H1 (cell line): ENCODE results near the gene CPA2. TPM values are rescaled to one million over a fixed set of nuclear protein-coding genes. Genes with fewer than 3 reads are reported as not detected.
A peak's percentile ranks its signal among the peaks of the same experiment; 100 is the strongest.

Experiments
- CTCF ChIA-PET: fragments of 300-600 bp; sonication (Branson Sonifier 250); formaldehyde crosslinking; loops from one replicate; lab custom pipeline; 2021; ENCODE audit not compliant: partially characterized antibody; lab: Charles Lee
- POLR2A ChIA-PET: fragments of 300-600 bp; sonication (Branson Sonifier 250); formaldehyde crosslinking; loops from one replicate; lab custom pipeline; 2021; ENCODE audit warnings: inconsistent platforms; ENCODE audit not compliant: partially characterized antibody; lab: Charles Lee
- DNase-seq, 2 experiments: peaks; one replicate each; pipeline versions ENCODE4 v3.0.0 to v3.0.0-alpha.2; 2010 to 2022; ENCODE audit warnings: low spot score in 2 of 2, low read depth in 1 of 2, mixed read lengths in 1 of 2
- FAIRE-seq: peaks from 2 replicates; lab custom pipeline; 2011; peaks lifted over from hg19 to GRCh38; lab: Jason Lieb, UNC
- H2AFZ ChIP-seq: 2 replicates; pipeline ENCODE4 v1.8.1; 2012; ENCODE audit warnings: low read length, inconsistent platforms
- H2AK5ac ChIP-seq: 2 replicates; pipeline ENCODE4 v1.6.1; 2013; ENCODE audit warnings: low read depth, low read length
- H2BK120ac ChIP-seq: replicated peaks from 2 replicates; pipeline ENCODE3; 2013; ENCODE audit warnings: low read depth, low read length, inconsistent platforms
- H2BK12ac ChIP-seq: 2 replicates; pipeline ENCODE4 v1.6.1; 2013; ENCODE audit warnings: low read depth, low read length
- H2BK15ac ChIP-seq: 2 replicates; pipeline ENCODE4 v1.6.1; 2013; ENCODE audit warnings: low read length
- H2BK20ac ChIP-seq: 2 replicates; pipeline ENCODE4 v1.6.1; 2013; ENCODE audit warnings: low read length
- H2BK5ac ChIP-seq: 2 replicates; pipeline ENCODE4 v1.6.1; 2013; ENCODE audit warnings: low read depth, low read length
- H3K14ac ChIP-seq: 2 replicates; pipeline ENCODE4 v1.6.1; 2013; ENCODE audit warnings: inconsistent platforms; ENCODE audit not compliant: insufficient read length
- H3K18ac ChIP-seq: 2 replicates; pipeline ENCODE4 v1.6.1; 2013; ENCODE audit warnings: low read length; ENCODE audit errors: extremely low read depth
- H3K23ac ChIP-seq: 2 replicates; pipeline ENCODE4 v1.6.1; 2013; ENCODE audit warnings: inconsistent platforms; ENCODE audit not compliant: insufficient read length
- H3K23me2 ChIP-seq: 2 replicates; pipeline ENCODE4 v1.6.1; 2013; ENCODE audit warnings: low read depth, low read length
- H3K27ac ChIP-seq: 2 replicates; pipeline ENCODE4 v1.6.1; 2011; ENCODE audit warnings: low read depth, low read length, inconsistent platforms
- H3K27me3 ChIP-seq, 4 experiments: replicated peaks in 1 of 4; 1 replicate in 1 of 4; 2 replicates in 3 of 4; pipeline versions ENCODE4 v1.6.1 to v1.8.1; 2011 to 2013; ENCODE audit warnings: low read length in 3 of 4, mild to moderate bottlenecking in 3 of 4, inconsistent platforms in 2 of 4, mixed read lengths in 2 of 4, moderate library complexity in 1 of 4; ENCODE audit not compliant: control insufficient read depth in 3 of 4, insufficient read depth in 3 of 4; ENCODE audit errors: extremely low read depth in 1 of 4
- H3K36me3 ChIP-seq, 4 experiments: 2 replicates each; pipeline versions ENCODE4 v1.6.1 to v1.8.1; 2011 to 2013; ENCODE audit warnings: mild to moderate bottlenecking in 4 of 4, low read length in 3 of 4, moderate library complexity in 2 of 4, control low read depth in 1 of 4, inconsistent platforms in 1 of 4; ENCODE audit not compliant: insufficient read depth in 4 of 4, control insufficient read depth in 2 of 4
- H3K4ac ChIP-seq: replicated peaks from 2 replicates; pipeline ENCODE3; 2013; ENCODE audit warnings: low read length, low read depth, mixed read lengths, inconsistent platforms; ENCODE audit not compliant: insufficient read length
- H3K4me1 ChIP-seq, 4 experiments: replicated peaks in 1 of 4; 1 replicate in 1 of 4; 2 replicates in 3 of 4; pipeline versions ENCODE4 v1.6.1 to v1.8.1; 2011 to 2013; ENCODE audit warnings: low read length in 3 of 4, inconsistent platforms in 2 of 4, mixed read lengths in 1 of 4; ENCODE audit not compliant: insufficient read depth in 4 of 4, control insufficient read depth in 3 of 4
- H3K4me2 ChIP-seq, 2 experiments: 2 replicates each; pipeline versions ENCODE4 v1.6.1 to v1.8.1; 2011 to 2013; ENCODE audit warnings: low read depth in 2 of 2, low read length in 2 of 2, control low read depth in 1 of 2, inconsistent platforms in 1 of 2, mild to moderate bottlenecking in 1 of 2; ENCODE audit not compliant: insufficient read depth in 1 of 2
- H3K4me3 ChIP-seq, 4 experiments: fragments of 200-600, 300-600 bp in 1 of 4; sonication (generic), shearing (Covaris generic), sonication (Bioruptor Twin) in 1 of 4; 2 replicates each; pipeline versions ENCODE4 v1.5.1 to v1.8.1; 2011 to 2016; ENCODE audit warnings: low read length in 4 of 4, low read depth in 3 of 4, control low read depth in 2 of 4, inconsistent platforms in 2 of 4, mild to moderate bottlenecking in 2 of 4, mixed read lengths in 1 of 4, moderate library complexity in 1 of 4; ENCODE audit not compliant: insufficient read depth in 2 of 4; ENCODE audit errors: extremely low read depth in 1 of 4
- H3K56ac ChIP-seq: replicated peaks from 2 replicates; pipeline ENCODE3; 2013; ENCODE audit warnings: low read depth, mild to moderate bottlenecking, mixed read lengths, low read length, inconsistent platforms; ENCODE audit not compliant: insufficient read length
- H3K79me1 ChIP-seq: 2 replicates; pipeline ENCODE4 v1.6.1; 2013; ENCODE audit warnings: low read depth, low read length, control low read depth
- H3K79me2 ChIP-seq, 2 experiments: 2 replicates each; pipeline versions ENCODE4 v1.6.1 to v1.8.1; 2012 to 2013; ENCODE audit warnings: low read length in 2 of 2, mild to moderate bottlenecking in 2 of 2, inconsistent platforms in 1 of 2; ENCODE audit not compliant: insufficient read depth in 2 of 2, control insufficient read depth in 1 of 2
- H3K9ac ChIP-seq, 4 experiments: replicated peaks in 1 of 4; 1 replicate in 1 of 4; 2 replicates in 3 of 4; pipeline versions ENCODE4 v1.6.1 to v1.8.1; 2011 to 2013; ENCODE audit warnings: low read depth in 3 of 4, low read length in 3 of 4, control low read depth in 2 of 4, mild to moderate bottlenecking in 2 of 4, moderate library complexity in 2 of 4, inconsistent platforms in 1 of 4; ENCODE audit errors: extremely low read depth in 1 of 4
- H3K9me3 ChIP-seq, 2 experiments: 2 replicates each; pipeline versions ENCODE4 v1.6.1 to v1.8.1; 2012 to 2013; ENCODE audit warnings: mild to moderate bottlenecking in 2 of 2, moderate library complexity in 2 of 2, control low read depth in 1 of 2, inconsistent platforms in 1 of 2, low read depth in 1 of 2, low read length in 1 of 2, mixed read lengths in 1 of 2; ENCODE audit not compliant: insufficient read depth in 2 of 2
- H4K20me1 ChIP-seq, 2 experiments: replicated peaks in 1 of 2; 2 replicates each; pipeline versions ENCODE3 to v1.8.1; 2011 to 2013; ENCODE audit warnings: inconsistent platforms in 2 of 2, low read length in 2 of 2, mild to moderate bottlenecking in 1 of 2; ENCODE audit not compliant: insufficient read depth in 2 of 2, control insufficient read depth in 1 of 2
- H4K5ac ChIP-seq: 2 replicates; pipeline ENCODE4 v1.6.1; 2013; ENCODE audit warnings: low read length, low read depth, mixed read lengths, inconsistent platforms; ENCODE audit not compliant: insufficient read length
- H4K8ac ChIP-seq: 2 replicates; pipeline ENCODE4 v1.8.0; 2013; ENCODE audit warnings: mild to moderate bottlenecking, moderate library complexity, low read length, inconsistent platforms; ENCODE audit not compliant: insufficient read depth; ENCODE audit errors: extremely low read depth
- H4K91ac ChIP-seq: replicated peaks from 2 replicates; pipeline ENCODE3; 2013; ENCODE audit warnings: low read length, mixed read lengths, inconsistent platforms; ENCODE audit not compliant: insufficient read length
- BCL11A ChIP-seq, 2 experiments: IDR thresholded peaks; one replicate each; pipeline ENCODE4 v1.6.1; 2011; ENCODE audit warnings: low read depth in 2 of 2, low read length in 2 of 2, mild to moderate bottlenecking in 2 of 2
- CBX5 ChIP-seq: fragments of 300-800, 300-1000 bp; sonication (generic); IDR thresholded peaks from 2 replicates; pipeline ENCODE4 v1.7.1; 2016; ENCODE audit warnings: antibody characterized with exemption, low read length, low read depth
- PHF8 ChIP-seq: fragments of 200-600 bp; sonication (generic); conservative IDR thresholded peaks from 2 replicates; pipeline ENCODE4 v1.7.1; 2012; ENCODE audit warnings: low read depth, mild to moderate bottlenecking, inconsistent platforms, low read length, moderate library complexity
- SP2 ChIP-seq: IDR thresholded peaks from 2 replicates; pipeline ENCODE4 v1.6.1; 2012; ENCODE audit warnings: mild to moderate bottlenecking, low read length, inconsistent platforms
- WGBS, 2 experiments: shearing (Covaris generic) in 1 of 2; methylation state at CpG; one replicate each; pipeline versions ENCODE4 v1.1.6 to v1.1.7; 2013 to 2015; ENCODE audit warnings: low lambda C conversion rate in 2 of 2, mixed read lengths in 2 of 2, inconsistent platforms in 1 of 2, low coverage in 1 of 2, missing lambda C conversion rate in 1 of 2; ENCODE audit not compliant: insufficient replicate concordance in 2 of 2, insufficient coverage in 1 of 2, insufficient read length in 1 of 2; ENCODE audit errors: extremely low coverage in 1 of 2, missing lambda C conversion rate in 1 of 2; 5-methylcytosine and 5-hydroxymethylcytosine counted together
- polyA plus RNA-seq, 7 experiments: library from polyadenylated mRNA; depleted of rRNA in 3 of 7; stranded (reverse) in 5 of 7; unstranded in 2 of 7; fragments of >200 nt in 5 of 7; fragments of 200-250 nt in 2 of 7; gene quantifications; 1 replicate in 5 of 7; 2 replicates in 1 of 7; 4 replicates in 1 of 7; pipeline versions ENCODE4 v1.2.1 to v1.2.3, GENCODE V29; 2011 to 2013; ENCODE audit warnings: missing spikeins in 2 of 7, mixed read lengths in 2 of 7
- total RNA-seq: library from RNA; stranded (reverse); fragmentation: NEBNext Ultra II Directional; extraction: Animal tissue kit (Norgen Biotek cat#: 25700); gene quantifications from 2 replicates; pipeline ENCODE4 v1.2.1, GENCODE V29; 2021
- TF ChIP-seq, protein P1 (sequence below): IDR thresholded peaks from 2 replicates; pipeline ENCODE4 v1.6.1; 2012; ENCODE audit warnings: inconsistent platforms
- TF ChIP-seq, protein P2 (sequence below): IDR thresholded peaks from 2 replicates; pipeline ENCODE4 v1.6.1; 2012; ENCODE audit warnings: inconsistent platforms

CPA2 gene
- total and polyA plus RNA-seq, 2 of the 8 experiments (the other 6 are each of a cell fraction or from before 2014, with no cell fraction given): 0.21 TPM; not detected in 1

DNA sequence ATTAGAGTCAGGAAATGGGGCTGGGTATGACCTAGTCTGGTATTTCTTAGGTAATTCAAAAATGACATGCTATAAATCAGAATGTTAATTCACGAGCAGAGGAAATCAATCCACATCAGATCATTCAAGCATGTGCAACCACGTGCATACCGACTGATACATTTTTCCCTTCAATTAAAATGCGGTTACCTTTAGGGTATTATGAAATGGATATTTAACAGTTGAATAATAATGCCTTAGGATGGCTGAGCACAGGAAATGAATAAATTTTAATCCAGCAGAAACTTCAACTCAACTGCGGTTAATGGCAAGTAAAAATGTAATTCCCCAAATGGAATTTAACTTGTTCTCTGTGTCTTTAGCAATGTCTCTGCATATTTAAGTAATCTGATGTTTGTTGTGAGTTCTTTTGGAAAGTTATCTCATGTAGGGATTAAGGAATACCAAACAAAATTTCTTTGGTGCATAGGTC lies 9.2 kb downstream of the CPA2 start:
- Histone ChIP-seq H3K4me2 (0 out of 4 replicates have a peak overlapping the region, but pooled peaks of 1 of the 2 experiments have one; percentile 4), H4K8ac (no peak overlapping the region), H2BK12ac (no peak overlapping the region), H3K79me2 (no peaks in the 10 kb centered on the region), H2AK5ac (no peak overlapping the region), H2BK15ac (no peak overlapping the region), H3K18ac (no peak overlapping the region), H2BK5ac (no peak overlapping the region), H4K91ac (no peak overlapping the region), H3K23me2 (no peaks in the 10 kb centered on the region; the same call in 1 of the 2 replicates), H3K36me3 (no peaks in the 10 kb centered on the region), H3K9me3 (no peaks in the 10 kb centered on the region), H3K27me3 (no peaks in the 10 kb centered on the region), H3K27ac (no peak overlapping the region), H3K23ac (no peak overlapping the region), H3K9ac (no peak overlapping the region), H4K5ac (peak overlapping the region; percentile 3), H3K4me1 (peaks cover 6 to 27% (median 17%) of the 10 kb centered on the region in 4 experiments), H3K56ac (no peak overlapping the region), H3K4ac (no peak overlapping the region), H2BK20ac (no peak overlapping the region), H2AFZ (0 out of 2 replicates have a peak overlapping the region, but pooled peaks have one; percentile 4), H2BK120ac (no peak overlapping the region), H4K20me1 (no peaks in the 10 kb centered on the region), H3K14ac (no peak overlapping the region), H3K4me3 (no peak overlapping the region), H3K79me1 (no peaks in the 10 kb centered on the region)
- TF ChIP-seq, protein P1, sequence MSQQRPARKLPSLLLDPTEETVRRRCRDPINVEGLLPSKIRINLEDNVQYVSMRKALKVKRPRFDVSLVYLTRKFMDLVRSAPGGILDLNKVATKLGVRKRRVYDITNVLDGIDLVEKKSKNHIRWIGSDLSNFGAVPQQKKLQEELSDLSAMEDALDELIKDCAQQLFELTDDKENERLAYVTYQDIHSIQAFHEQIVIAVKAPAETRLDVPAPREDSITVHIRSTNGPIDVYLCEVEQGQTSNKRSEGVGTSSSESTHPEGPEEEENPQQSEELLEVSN: no peak
- TF ChIP-seq SP2 (no peak), PHF8 (no peak), CBX5 (no peak), BCL11A (IDR thresholded peaks at IDR 0.05; ENCODE audit: low read depth in 2 of 2, low read length in 2 of 2) (no peak)
- TF ChIP-seq, protein P2, sequence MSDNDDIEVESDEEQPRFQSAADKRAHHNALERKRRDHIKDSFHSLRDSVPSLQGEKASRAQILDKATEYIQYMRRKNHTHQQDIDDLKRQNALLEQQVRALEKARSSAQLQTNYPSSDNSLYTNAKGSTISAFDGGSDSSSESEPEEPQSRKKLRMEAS: no peak
- no peak for DNase-seq
- 73% methylated on average over 5 of the region's 5 CpGs; no CpG with 5 or more reads in 1 of the 2 experiments for WGBS, 2 experiments
- no peak for FAIRE-seq
- CTCF ChIA-PET: interaction anchor here (0.7 kb wide), 1 partner anchor 1038 kb away, joined by 3 read pairs; no protein-coding TSS in a partner anchor
- POLR2A ChIA-PET: interaction anchor here (0.6 kb wide), 1 partner anchor 1050 kb away, joined by 3 read pairs; no protein-coding TSS in a partner anchor
